ENCODE data around the gene TDRD10.

GRCh38 chr1:154485910-154486496 is 16.0 kb upstream of the TDRD10 start:
- TF ChIP-seq EZH2 (IDR thresholded peaks at IDR 0.05): no peak
- no peak for TF ChIP-seq POLR2AphosphoS5 (IDR thresholded peaks at IDR 0.05; ENCODE audit: borderline replicate concordance, low read depth, low read length)
- no peak for TF ChIP-seq FOXP2 (optimal IDR thresholded peaks at IDR 0.05; ENCODE audit: control extremely low read depth, extremely low read length, insufficient read depth)

All from SK-N-MC (cell line).